HepG2 (cell line): ENCODE measurements around the gene PIP5K1A. TPM values are rescaled to one million over a fixed set of nuclear protein-coding genes. Genes with fewer than 3 reads are reported as not detected.

Experiments used
- GATAD1 ChIP-seq: IDR thresholded peaks from 2 replicates; pipeline ENCODE4 v1.6.1; 2016; ENCODE audit warnings: missing genetic modification reagents, missing compliant biosample characterization
- GTF3A ChIP-seq: sonication (generic); formaldehyde crosslinking; conservative IDR thresholded peaks from 2 replicates; pipeline ENCODE4 v1.4.0; 2020; ENCODE audit warnings: mild to moderate bottlenecking, missing genetic modification reagents
- HCFC1 ChIP-seq: fragments of 150-350 bp; IDR thresholded peaks from 2 replicates; pipeline ENCODE4 v1.6.1; 2014; ENCODE audit warnings: low read depth, low read length
- XBP1 ChIP-seq: sonication (generic); formaldehyde crosslinking; IDR thresholded peaks from 2 replicates; pipeline ENCODE4 v1.5.0; 2020; ENCODE audit warnings: missing genetic modification reagents
- ZKSCAN1 ChIP-seq: fragments of 150-350 bp; IDR thresholded peaks from 2 replicates; pipeline ENCODE4 v1.6.1; 2014; ENCODE audit warnings: low read length
- ZNF124 ChIP-seq: sonication (generic); formaldehyde crosslinking; IDR thresholded peaks from 2 replicates; pipeline ENCODE4 v1.4.0; 2020; ENCODE audit warnings: missing genetic modification reagents
- ZNF296 ChIP-seq: sonication (generic); formaldehyde crosslinking; conservative IDR thresholded peaks from 2 replicates; pipeline ENCODE4 v1.5.0; 2020; ENCODE audit warnings: mild to moderate bottlenecking, missing genetic modification reagents
- ZNF317 ChIP-seq: sonication (generic); formaldehyde crosslinking; IDR thresholded peaks from 2 replicates; pipeline ENCODE4 v1.5.0; 2020; ENCODE audit warnings: mild to moderate bottlenecking, missing genetic modification reagents
- polyA plus RNA-seq, 8 experiments: library from polyadenylated mRNA; depleted of rRNA in 3 of 8; stranded (reverse) in 7 of 8; unstranded in 1 of 8; fragments of >200 nt; fragmentation: Illumina TruSeq in 4 of 8; extraction: Trizol in 4 of 8; gene quantifications; 2 replicates each; pipeline versions ENCODE4 v1.2.1 to v1.2.3, GENCODE V29; 2011 to 2016; ENCODE audit warnings: low read depth in 4 of 8, missing spikeins in 1 of 8, mixed read lengths in 1 of 8; ENCODE audit not compliant: insufficient read depth in 1 of 8
- total RNA-seq, 5 experiments: library from RNA; depleted of rRNA; stranded (reverse); fragments of >200 nt; fragmentation: Illumina TruSeq; extraction: Trizol; gene quantifications; 2 replicates each; pipeline ENCODE4 v1.2.3, GENCODE V29; 2016; ENCODE audit warnings: low read depth in 1 of 5
- TF ChIP-seq, protein P1 (sequence below): sonication (generic); formaldehyde crosslinking; IDR thresholded peaks from 2 replicates; pipeline ENCODE4 v1.5.0; 2020; ENCODE audit warnings: mild to moderate bottlenecking, missing genetic modification reagents, moderate library complexity
- TF ChIP-seq, protein P2 (sequence below): sonication (generic); formaldehyde crosslinking; IDR thresholded peaks from 2 replicates; pipeline ENCODE4 v1.8.0; 2022; ENCODE audit warnings: mild to moderate bottlenecking, missing genetic modification reagents, moderate library complexity
- TF ChIP-seq, protein P3 (sequence below), 2 experiments: fragments of 450-650 bp in 1 of 2; sonication (generic) in 1 of 2; formaldehyde crosslinking in 1 of 2; IDR thresholded peaks; 2 replicates each; pipeline versions ENCODE4 v1.6.1 to v1.8.0; 2016 to 2022; ENCODE audit warnings: antibody characterized with exemption in 1 of 2, mild to moderate bottlenecking in 1 of 2, missing genetic modification reagents in 1 of 2
- TF ChIP-seq, protein P4 (sequence below): sonication (generic); formaldehyde crosslinking; IDR thresholded peaks from 2 replicates; pipeline ENCODE4 v1.4.0; 2020; ENCODE audit warnings: missing genetic modification reagents, borderline replicate concordance

Gene PIP5K1A
- total and polyA plus RNA-seq, 2 of the 13 experiments (the other 11 are each of a cell fraction or from before 2014, with no cell fraction given) = 45.3 to 65.1 TPM

DNA sequence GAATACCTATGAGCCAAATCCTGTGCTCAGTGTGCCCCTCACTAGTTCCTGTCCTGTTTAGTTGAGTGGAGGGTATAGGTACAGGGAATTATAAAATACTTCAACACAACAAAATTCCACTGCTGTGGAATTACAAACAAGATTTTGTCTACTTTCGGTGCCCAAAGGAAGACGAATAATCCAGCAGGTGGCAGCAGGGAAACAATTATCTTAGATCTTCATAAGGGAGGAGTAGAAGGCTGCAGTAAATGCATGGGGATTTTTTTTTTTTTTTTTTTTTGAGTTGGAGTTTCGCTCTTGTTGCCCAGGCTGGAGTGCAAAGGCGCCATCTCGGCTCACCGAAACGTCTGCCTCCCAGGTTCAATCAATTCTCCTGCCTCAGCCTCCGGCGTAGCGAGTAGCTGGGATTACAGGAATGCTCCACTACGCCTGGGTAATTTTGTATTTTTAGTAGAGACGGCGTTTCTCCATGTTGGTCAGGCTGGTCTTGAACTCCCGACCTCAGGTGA is 2.0 kb upstream of the PIP5K1A start (continued):
- TF ChIP-seq ZNF124 (CRISPR knock-in tag) = no peak
- TF ChIP-seq, protein P1, sequence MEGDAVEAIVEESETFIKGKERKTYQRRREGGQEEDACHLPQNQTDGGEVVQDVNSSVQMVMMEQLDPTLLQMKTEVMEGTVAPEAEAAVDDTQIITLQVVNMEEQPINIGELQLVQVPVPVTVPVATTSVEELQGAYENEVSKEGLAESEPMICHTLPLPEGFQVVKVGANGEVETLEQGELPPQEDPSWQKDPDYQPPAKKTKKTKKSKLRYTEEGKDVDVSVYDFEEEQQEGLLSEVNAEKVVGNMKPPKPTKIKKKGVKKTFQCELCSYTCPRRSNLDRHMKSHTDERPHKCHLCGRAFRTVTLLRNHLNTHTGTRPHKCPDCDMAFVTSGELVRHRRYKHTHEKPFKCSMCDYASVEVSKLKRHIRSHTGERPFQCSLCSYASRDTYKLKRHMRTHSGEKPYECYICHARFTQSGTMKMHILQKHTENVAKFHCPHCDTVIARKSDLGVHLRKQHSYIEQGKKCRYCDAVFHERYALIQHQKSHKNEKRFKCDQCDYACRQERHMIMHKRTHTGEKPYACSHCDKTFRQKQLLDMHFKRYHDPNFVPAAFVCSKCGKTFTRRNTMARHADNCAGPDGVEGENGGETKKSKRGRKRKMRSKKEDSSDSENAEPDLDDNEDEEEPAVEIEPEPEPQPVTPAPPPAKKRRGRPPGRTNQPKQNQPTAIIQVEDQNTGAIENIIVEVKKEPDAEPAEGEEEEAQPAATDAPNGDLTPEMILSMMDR = peak; percentile 71
- no peak for TF ChIP-seq GTF3A (CRISPR knock-in tag)
- no peak for TF ChIP-seq GATAD1 (CRISPR knock-in tag)
- TF ChIP-seq, protein P2, sequence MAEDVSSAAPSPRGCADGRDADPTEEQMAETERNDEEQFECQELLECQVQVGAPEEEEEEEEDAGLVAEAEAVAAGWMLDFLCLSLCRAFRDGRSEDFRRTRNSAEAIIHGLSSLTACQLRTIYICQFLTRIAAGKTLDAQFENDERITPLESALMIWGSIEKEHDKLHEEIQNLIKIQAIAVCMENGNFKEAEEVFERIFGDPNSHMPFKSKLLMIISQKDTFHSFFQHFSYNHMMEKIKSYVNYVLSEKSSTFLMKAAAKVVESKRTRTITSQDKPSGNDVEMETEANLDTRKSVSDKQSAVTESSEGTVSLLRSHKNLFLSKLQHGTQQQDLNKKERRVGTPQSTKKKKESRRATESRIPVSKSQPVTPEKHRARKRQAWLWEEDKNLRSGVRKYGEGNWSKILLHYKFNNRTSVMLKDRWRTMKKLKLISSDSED (CRISPR knock-in tag) = no peak
- no peak for TF ChIP-seq XBP1 (CRISPR knock-in tag)
- TF ChIP-seq, protein P3, sequence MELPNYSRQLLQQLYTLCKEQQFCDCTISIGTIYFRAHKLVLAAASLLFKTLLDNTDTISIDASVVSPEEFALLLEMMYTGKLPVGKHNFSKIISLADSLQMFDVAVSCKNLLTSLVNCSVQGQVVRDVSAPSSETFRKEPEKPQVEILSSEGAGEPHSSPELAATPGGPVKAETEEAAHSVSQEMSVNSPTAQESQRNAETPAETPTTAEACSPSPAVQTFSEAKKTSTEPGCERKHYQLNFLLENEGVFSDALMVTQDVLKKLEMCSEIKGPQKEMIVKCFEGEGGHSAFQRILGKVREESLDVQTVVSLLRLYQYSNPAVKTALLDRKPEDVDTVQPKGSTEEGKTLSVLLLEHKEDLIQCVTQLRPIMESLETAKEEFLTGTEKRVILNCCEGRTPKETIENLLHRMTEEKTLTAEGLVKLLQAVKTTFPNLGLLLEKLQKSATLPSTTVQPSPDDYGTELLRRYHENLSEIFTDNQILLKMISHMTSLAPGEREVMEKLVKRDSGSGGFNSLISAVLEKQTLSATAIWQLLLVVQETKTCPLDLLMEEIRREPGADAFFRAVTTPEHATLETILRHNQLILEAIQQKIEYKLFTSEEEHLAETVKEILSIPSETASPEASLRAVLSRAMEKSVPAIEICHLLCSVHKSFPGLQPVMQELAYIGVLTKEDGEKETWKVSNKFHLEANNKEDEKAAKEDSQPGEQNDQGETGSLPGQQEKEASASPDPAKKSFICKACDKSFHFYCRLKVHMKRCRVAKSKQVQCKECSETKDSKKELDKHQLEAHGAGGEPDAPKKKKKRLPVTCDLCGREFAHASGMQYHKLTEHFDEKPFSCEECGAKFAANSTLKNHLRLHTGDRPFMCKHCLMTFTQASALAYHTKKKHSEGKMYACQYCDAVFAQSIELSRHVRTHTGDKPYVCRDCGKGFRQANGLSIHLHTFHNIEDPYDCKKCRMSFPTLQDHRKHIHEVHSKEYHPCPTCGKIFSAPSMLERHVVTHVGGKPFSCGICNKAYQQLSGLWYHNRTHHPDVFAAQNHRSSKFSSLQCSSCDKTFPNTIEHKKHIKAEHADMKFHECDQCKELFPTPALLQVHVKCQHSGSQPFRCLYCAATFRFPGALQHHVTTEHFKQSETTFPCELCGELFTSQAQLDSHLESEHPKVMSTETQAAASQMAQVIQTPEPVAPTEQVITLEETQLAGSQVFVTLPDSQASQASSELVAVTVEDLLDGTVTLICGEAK (IDR thresholded peaks at IDR 0.05) = no peak
- TF ChIP-seq, protein P3 (CRISPR knock-in tag; IDR thresholded peaks at IDR 0.05) = no peak
- no peak for TF ChIP-seq ZNF317 (CRISPR knock-in tag)
- TF ChIP-seq HCFC1 = no peak
- TF ChIP-seq ZNF296 (CRISPR knock-in tag) = no peak
- TF ChIP-seq, protein P4, sequence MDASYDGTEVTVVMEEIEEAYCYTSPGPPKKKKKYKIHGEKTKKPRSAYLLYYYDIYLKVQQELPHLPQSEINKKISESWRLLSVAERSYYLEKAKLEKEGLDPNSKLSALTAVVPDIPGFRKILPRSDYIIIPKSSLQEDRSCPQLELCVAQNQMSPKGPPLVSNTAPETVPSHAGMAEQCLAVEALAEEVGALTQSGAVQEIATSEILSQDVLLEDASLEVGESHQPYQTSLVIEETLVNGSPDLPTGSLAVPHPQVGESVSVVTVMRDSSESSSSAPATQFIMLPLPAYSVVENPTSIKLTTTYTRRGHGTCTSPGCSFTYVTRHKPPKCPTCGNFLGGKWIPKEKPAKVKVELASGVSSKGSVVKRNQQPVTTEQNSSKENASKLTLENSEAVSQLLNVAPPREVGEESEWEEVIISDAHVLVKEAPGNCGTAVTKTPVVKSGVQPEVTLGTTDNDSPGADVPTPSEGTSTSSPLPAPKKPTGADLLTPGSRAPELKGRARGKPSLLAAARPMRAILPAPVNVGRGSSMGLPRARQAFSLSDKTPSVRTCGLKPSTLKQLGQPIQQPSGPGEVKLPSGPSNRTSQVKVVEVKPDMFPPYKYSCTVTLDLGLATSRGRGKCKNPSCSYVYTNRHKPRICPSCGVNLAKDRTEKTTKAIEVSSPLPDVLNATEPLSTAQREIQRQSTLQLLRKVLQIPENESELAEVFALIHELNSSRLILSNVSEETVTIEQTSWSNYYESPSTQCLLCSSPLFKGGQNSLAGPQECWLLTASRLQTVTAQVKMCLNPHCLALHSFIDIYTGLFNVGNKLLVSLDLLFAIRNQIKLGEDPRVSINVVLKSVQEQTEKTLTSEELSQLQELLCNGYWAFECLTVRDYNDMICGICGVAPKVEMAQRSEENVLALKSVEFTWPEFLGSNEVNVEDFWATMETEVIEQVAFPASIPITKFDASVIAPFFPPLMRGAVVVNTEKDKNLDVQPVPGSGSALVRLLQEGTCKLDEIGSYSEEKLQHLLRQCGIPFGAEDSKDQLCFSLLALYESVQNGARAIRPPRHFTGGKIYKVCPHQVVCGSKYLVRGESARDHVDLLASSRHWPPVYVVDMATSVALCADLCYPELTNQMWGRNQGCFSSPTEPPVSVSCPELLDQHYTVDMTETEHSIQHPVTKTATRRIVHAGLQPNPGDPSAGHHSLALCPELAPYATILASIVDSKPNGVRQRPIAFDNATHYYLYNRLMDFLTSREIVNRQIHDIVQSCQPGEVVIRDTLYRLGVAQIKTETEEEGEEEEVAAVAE (CRISPR knock-in tag) = no peak
- no peak for TF ChIP-seq ZKSCAN1
